ENCODE data around the gene RTP2. TPM values are rescaled to one million over a fixed set of nuclear protein-coding genes. Genes with fewer than 3 reads are reported as not detected.

The RTP2 gene
- total and polyA plus RNA-seq, 2 donors (not counting 3 experiments of a cell fraction or from before 2014, with no cell fraction given) = not detected

- Histone ChIP-seq H3K9ac (replicated peaks; ENCODE audit: extremely low read depth, insufficient read depth, low read length) (peak overlapping the region; percentile 94), H3K4me2 (ENCODE audit: insufficient read depth, low read length) (peak overlapping the region; percentile 93), H3K79me2 (ENCODE audit: control insufficient read depth, insufficient read depth, low read length) (peaks cover 30% of the 10 kb centered on the region), H2AFZ (ENCODE audit: low read depth, low read length) (peak overlapping the region; percentile 87), H3K4me3 (replicated peaks in 1 of 3; ENCODE audit: insufficient read depth in 1 of 3, low read depth in 1 of 3, low read length in 3 of 3) (peak overlapping the region; percentile 36 to 82 (median 47)), H3K9me3 (replicated peaks; ENCODE audit: control insufficient read depth, insufficient read depth, low read length) (no peaks in the 10 kb centered on the region), H3K9me1 (replicated peaks; ENCODE audit: control insufficient read depth, extremely low read depth, insufficient read depth, low read length) (no peaks in the 10 kb centered on the region), H4K20me1 (replicated peaks; ENCODE audit: control insufficient read depth, extremely low read depth, insufficient read depth, low read length) (no peaks in the 10 kb centered on the region), H3K27me3 (ENCODE audit: control insufficient read depth in 2 of 2, insufficient read depth in 2 of 2, low read length in 2 of 2) (no peaks in the 10 kb centered on the region), H3K27ac (ENCODE audit: insufficient read depth, low read depth, low read length) (peak overlapping the region; percentile 94), H3K36me3 (ENCODE audit: control insufficient read depth in 2 of 2, extremely low read depth in 1 of 2, insufficient read depth in 2 of 2, low read length in 2 of 2) (no peaks in the 10 kb centered on the region), H3K4me1 (ENCODE audit: control insufficient read depth, extremely low read depth, insufficient read depth, low read length) (peaks cover 46% of the 10 kb centered on the region)
- ChIA-PET POLR2A (no interaction called here), CTCF (interaction anchor here (0.7 to 6.1 kb wide), 32 partner anchors 9 to 1494 kb away, joined by 3 to 466 read pairs (median 6); no protein-coding TSS in a partner anchor)
- dilution Hi-C loops (cut with MboI; ENCODE audit: extremely low pct_ligation_motif_present, low sequenced_read_pairs) = loop anchor here (25.0 kb wide), 1 partner anchor 923 kb away; no protein-coding TSS in a partner anchor
- BruUV-seq (replicated peaks) = no TSS peak
- intact Hi-C loops (cut with micrococcal nuclease) = loop anchor here (1.0 to 2.0 kb wide), 5 partner anchors 524 to 1310 kb away; no protein-coding TSS in a partner anchor
- DNase-seq (ENCODE audit: low read depth, low spot score) (no peak), FAIRE-seq (peak; percentile 33)
- TF ChIP-seq JUN (IDR thresholded peaks at IDR 0.05; ENCODE audit: borderline replicate concordance, insufficient read depth, insufficient read length, low read depth) (no peak), MYC (IDR thresholded peaks at IDR 0.05; ENCODE audit: low read depth, low read length) (no peak), GATA2 (IDR thresholded peaks at IDR 0.05; ENCODE audit: insufficient read depth, insufficient read length, low read depth, low read length) (no peak), POLR2A (IDR thresholded peaks at IDR 0.05; ENCODE audit: low read depth, low read length) (no peak), EZH2 (IDR thresholded peaks at IDR 0.05; ENCODE audit: borderline replicate concordance, low read depth, low read length, severe bottlenecking) (no peak), POLR2AphosphoS5 (IDR thresholded peaks at IDR 0.05; ENCODE audit: insufficient read depth, low read depth, low read length) (no peak), FOS (IDR thresholded peaks at IDR 0.05; ENCODE audit: borderline replicate concordance, insufficient read depth, low read length) (no peak)
- TF ChIP-seq, protein P1, sequence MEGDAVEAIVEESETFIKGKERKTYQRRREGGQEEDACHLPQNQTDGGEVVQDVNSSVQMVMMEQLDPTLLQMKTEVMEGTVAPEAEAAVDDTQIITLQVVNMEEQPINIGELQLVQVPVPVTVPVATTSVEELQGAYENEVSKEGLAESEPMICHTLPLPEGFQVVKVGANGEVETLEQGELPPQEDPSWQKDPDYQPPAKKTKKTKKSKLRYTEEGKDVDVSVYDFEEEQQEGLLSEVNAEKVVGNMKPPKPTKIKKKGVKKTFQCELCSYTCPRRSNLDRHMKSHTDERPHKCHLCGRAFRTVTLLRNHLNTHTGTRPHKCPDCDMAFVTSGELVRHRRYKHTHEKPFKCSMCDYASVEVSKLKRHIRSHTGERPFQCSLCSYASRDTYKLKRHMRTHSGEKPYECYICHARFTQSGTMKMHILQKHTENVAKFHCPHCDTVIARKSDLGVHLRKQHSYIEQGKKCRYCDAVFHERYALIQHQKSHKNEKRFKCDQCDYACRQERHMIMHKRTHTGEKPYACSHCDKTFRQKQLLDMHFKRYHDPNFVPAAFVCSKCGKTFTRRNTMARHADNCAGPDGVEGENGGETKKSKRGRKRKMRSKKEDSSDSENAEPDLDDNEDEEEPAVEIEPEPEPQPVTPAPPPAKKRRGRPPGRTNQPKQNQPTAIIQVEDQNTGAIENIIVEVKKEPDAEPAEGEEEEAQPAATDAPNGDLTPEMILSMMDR (IDR thresholded peaks at IDR 0.05; ENCODE audit: extremely low read depth in 1 of 2, insufficient read depth in 1 of 2, low read depth in 1 of 2, low read length in 2 of 2) = no peak
Measured at GRCh38 chr3:187739094-187739560, 36.8 kb upstream of the RTP2 start.
